ENCODE measurements around the gene LRP8. TPM values are rescaled to one million over a fixed set of nuclear protein-coding genes. Genes with fewer than 3 reads are reported as not detected.

Gene LRP8
- total and polyA plus RNA-seq, 9 of the 15 experiments (the other 6 are each of a cell fraction or from before 2014, with no cell fraction given): 7.1 to 56.1 (median 31.3) TPM

DNA sequence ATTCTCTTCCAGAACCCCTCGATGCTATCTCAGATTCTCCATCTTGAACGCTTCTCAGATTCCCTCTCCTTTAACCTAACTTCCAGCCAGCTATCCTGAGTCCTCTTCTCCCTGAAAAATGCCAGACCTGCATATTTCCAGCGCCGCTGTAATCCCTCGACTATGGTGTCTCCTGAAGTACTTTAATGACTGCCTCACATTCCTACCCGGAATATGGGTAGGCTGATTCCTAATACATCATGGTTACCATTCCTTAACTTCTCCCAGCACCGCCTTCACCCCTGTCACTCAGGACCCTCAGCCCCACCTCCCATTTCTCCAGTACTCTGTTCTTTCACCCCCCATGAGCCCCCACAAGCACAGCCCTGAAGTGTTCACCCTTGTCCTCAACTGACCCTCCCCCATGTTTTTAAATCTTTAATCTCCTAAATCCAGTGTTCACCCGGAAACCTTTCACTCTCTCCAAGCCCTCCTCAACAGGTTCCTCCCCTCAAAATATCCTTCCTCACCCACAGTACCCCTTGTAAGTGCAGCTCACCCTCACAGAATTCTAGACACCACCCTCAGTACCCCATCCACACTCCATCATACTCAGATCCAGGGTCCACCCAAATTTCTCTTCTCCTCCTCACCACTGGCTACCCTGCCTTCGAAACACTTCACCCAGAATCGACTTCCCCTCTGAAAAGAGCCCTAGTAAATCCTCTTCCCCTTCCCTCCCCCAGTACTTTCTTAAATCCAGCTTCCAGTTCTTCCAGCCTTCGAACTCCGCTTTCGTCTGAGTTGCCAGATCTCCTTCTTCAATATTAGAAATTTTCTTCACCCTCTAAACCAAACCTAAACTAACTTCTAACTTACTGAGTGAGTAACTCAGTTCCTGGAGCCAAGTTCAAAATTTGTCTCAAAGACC is 130.3 kb downstream of the LRP8 start (continued):
- TF ChIP-seq RBFOX2 (IDR thresholded peaks at IDR 0.05; ENCODE audit: low read depth, low read length) (no peak), TAF9B (IDR thresholded peaks at IDR 0.05; ENCODE audit: partially characterized antibody) (no peak), TBP (optimal IDR thresholded peaks at IDR 0.05; ENCODE audit: low read depth, low read length) (no peak), NFYB (IDR thresholded peaks at IDR 0.05; ENCODE audit: extremely low read depth, insufficient read length) (no peak), SIN3A (IDR thresholded peaks at IDR 0.05; ENCODE audit: borderline replicate concordance in 2 of 2, control insufficient read depth in 1 of 2, low read depth in 2 of 2, low read length in 2 of 2) (no peak), MEF2A (IDR thresholded peaks at IDR 0.05; ENCODE audit: control insufficient read depth, low read depth, low read length) (no peak), ETV1 (tag; conservative IDR thresholded peaks at IDR 0.05; ENCODE audit: low read depth) (0 out of 2 replicates have a peak, but pooled peaks have one; percentile 8), NCOA6 (IDR thresholded peaks at IDR 0.05) (no peak), FOXK2 (conservative IDR thresholded peaks at IDR 0.05 in 1 of 2, IDR thresholded peaks at IDR 0.05 in 1 of 2; ENCODE audit: low read depth in 2 of 2) (no peak), ILF3 (IDR thresholded peaks at IDR 0.05; ENCODE audit: borderline replicate concordance) (no peak), MIER1 (IDR thresholded peaks at IDR 0.05; ENCODE audit: low read depth) (0 out of 2 replicates have a peak, but pooled peaks have one; percentile 56)
- TF ChIP-seq, protein P1, sequence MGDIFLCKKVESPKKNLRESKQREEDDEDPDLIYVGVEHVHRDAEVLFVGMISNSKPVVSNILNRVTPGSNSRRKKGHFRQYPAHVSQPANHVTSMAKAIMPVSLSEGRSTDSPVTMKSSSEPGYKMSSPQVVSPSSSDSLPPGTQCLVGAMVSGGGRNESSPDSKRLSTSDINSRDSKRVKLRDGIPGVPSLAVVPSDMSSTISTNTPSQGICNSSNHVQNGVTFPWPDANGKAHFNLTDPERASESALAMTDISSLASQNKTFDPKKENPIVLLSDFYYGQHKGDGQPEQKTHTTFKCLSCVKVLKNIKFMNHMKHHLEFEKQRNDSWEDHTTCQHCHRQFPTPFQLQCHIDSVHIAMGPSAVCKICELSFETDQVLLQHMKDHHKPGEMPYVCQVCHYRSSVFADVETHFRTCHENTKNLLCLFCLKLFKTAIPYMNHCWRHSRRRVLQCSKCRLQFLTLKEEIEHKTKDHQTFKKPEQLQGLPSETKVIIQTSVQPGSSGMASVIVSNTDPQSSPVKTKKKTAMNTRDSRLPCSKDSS (IDR thresholded peaks at IDR 0.05; ENCODE audit: low read depth, partially characterized antibody): peak; percentile 8
- TF ChIP-seq, protein P2, sequence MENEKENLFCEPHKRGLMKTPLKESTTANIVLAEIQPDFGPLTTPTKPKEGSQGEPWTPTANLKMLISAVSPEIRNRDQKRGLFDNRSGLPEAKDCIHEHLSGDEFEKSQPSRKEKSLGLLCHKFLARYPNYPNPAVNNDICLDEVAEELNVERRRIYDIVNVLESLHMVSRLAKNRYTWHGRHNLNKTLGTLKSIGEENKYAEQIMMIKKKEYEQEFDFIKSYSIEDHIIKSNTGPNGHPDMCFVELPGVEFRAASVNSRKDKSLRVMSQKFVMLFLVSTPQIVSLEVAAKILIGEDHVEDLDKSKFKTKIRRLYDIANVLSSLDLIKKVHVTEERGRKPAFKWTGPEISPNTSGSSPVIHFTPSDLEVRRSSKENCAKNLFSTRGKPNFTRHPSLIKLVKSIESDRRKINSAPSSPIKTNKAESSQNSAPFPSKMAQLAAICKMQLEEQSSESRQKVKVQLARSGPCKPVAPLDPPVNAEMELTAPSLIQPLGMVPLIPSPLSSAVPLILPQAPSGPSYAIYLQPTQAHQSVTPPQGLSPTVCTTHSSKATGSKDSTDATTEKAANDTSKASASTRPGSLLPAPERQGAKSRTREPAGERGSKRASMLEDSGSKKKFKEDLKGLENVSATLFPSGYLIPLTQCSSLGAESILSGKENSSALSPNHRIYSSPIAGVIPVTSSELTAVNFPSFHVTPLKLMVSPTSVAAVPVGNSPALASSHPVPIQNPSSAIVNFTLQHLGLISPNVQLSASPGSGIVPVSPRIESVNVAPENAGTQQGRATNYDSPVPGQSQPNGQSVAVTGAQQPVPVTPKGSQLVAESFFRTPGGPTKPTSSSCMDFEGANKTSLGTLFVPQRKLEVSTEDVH (IDR thresholded peaks at IDR 0.05; ENCODE audit: low read depth, partially characterized antibody): no peak
- TF ChIP-seq, protein P3, sequence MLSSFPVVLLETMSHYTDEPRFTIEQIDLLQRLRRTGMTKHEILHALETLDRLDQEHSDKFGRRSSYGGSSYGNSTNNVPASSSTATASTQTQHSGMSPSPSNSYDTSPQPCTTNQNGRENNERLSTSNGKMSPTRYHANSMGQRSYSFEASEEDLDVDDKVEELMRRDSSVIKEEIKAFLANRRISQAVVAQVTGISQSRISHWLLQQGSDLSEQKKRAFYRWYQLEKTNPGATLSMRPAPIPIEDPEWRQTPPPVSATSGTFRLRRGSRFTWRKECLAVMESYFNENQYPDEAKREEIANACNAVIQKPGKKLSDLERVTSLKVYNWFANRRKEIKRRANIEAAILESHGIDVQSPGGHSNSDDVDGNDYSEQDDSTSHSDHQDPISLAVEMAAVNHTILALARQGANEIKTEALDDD (IDR thresholded peaks at IDR 0.05): no peak
- TF ChIP-seq, protein P4, sequence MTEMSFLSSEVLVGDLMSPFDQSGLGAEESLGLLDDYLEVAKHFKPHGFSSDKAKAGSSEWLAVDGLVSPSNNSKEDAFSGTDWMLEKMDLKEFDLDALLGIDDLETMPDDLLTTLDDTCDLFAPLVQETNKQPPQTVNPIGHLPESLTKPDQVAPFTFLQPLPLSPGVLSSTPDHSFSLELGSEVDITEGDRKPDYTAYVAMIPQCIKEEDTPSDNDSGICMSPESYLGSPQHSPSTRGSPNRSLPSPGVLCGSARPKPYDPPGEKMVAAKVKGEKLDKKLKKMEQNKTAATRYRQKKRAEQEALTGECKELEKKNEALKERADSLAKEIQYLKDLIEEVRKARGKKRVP (CRISPR knock-in tag; IDR thresholded peaks at IDR 0.05): no peak
- TF ChIP-seq, protein P5, sequence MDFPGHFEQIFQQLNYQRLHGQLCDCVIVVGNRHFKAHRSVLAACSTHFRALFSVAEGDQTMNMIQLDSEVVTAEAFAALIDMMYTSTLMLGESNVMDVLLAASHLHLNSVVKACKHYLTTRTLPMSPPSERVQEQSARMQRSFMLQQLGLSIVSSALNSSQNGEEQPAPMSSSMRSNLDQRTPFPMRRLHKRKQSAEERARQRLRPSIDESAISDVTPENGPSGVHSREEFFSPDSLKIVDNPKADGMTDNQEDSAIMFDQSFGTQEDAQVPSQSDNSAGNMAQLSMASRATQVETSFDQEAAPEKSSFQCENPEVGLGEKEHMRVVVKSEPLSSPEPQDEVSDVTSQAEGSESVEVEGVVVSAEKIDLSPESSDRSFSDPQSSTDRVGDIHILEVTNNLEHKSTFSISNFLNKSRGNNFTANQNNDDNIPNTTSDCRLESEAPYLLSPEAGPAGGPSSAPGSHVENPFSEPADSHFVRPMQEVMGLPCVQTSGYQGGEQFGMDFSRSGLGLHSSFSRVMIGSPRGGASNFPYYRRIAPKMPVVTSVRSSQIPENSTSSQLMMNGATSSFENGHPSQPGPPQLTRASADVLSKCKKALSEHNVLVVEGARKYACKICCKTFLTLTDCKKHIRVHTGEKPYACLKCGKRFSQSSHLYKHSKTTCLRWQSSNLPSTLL (IDR thresholded peaks at IDR 0.05): 0 out of 2 replicates have a peak, but pooled peaks have one; percentile 32

Measured in K562 (cell line).